ENCODE measurements around the gene SLC5A10. TPM values are rescaled to one million over a fixed set of nuclear protein-coding genes. Genes with fewer than 3 reads are reported as not detected.

SLC5A10 gene
- total RNA-seq, result under 0.01 TPM in 1 of 2 replicates, not detected in the other

GRCh38 chr17:18951941-18952842 lies at the start of gene SLC5A10:
Gene SLC5A10 (plus strand): TSS chr17:18952165. CDS start chr17:18952206, 41 bp downstream.

GRCh38 chr17:19004421-19005136 lies 52.6 kb downstream of the SLC5A10 start, which contains the start of gene FAM83G:
Gene FAM83G (minus strand): TSS chr17:19004764. CDS start chr17:19004041, 723 bp downstream.

GRCh38 chr17:19046782-19047375 lies 94.9 kb downstream of the SLC5A10 start, which contains the start of gene GRAP:
Gene GRAP (minus strand): TSS chr17:19046957. CDS start chr17:19046926, 31 bp downstream.

Other genes starting within 250 kb of the SLC5A10 start
- under 0.01 and 0.12 TPM in 2 replicates for gene FBXW10, start 208.1 kb upstream of the SLC5A10 start, total RNA-seq
- 99.5 and 131 TPM in 2 replicates for gene TVP23B, start 171.0 kb upstream of the SLC5A10 start, total RNA-seq
- 50.6 and 50.9 TPM in 2 replicates for gene PRPSAP2, start 94.0 kb upstream of the SLC5A10 start, total RNA-seq
- gene FAM83G, start 52.6 kb downstream of the SLC5A10 start, total RNA-seq, result 19.1 and 22.4 TPM in 2 replicates
- under 0.01 and 0.11 TPM in 2 replicates for gene GRAP, start 94.8 kb downstream of the SLC5A10 start, total RNA-seq
- not detected in 2 replicates for gene GRAPL, start 175.4 kb downstream of the SLC5A10 start, total RNA-seq